ENCODE measurements around the gene EFCAB6.

DNA sequence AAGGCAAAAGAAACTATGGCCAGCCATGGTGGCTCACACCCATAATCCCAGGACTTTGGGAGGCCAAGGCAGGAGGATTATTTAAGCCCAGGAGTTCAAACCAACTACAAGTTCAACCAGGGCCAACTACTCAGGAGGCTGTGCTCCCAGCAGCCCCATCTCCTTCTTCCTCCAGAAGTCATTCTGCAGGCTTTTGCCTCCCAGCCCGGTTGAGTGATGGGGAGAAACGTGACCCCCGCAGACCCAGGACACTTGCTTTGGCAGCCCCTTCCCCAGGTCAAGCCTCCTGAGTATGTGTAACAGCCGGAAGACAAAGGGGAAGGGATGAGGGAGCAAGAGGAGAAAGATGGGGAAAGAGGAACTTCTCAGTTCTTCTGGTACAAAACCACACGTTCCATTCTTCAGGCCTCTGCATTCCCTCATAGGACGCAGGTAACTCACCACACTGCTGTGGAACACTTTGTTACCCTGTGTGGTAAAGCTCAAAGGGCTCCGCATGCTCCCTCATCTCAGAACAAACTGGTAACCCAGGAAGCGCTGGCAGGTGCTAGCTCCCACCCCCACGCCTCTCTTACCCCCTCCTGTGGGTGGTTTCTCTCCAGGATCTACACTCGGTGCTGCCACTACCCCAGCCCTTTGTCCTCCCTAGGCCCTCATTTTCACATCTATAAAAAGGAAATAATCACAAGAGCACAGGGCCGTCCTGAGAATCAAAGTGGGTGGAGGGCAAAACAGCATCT lies 46.2 kb upstream of the EFCAB6 start:
- TF ChIP-seq, protein P1, sequence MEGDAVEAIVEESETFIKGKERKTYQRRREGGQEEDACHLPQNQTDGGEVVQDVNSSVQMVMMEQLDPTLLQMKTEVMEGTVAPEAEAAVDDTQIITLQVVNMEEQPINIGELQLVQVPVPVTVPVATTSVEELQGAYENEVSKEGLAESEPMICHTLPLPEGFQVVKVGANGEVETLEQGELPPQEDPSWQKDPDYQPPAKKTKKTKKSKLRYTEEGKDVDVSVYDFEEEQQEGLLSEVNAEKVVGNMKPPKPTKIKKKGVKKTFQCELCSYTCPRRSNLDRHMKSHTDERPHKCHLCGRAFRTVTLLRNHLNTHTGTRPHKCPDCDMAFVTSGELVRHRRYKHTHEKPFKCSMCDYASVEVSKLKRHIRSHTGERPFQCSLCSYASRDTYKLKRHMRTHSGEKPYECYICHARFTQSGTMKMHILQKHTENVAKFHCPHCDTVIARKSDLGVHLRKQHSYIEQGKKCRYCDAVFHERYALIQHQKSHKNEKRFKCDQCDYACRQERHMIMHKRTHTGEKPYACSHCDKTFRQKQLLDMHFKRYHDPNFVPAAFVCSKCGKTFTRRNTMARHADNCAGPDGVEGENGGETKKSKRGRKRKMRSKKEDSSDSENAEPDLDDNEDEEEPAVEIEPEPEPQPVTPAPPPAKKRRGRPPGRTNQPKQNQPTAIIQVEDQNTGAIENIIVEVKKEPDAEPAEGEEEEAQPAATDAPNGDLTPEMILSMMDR (IDR thresholded peaks at IDR 0.05) = no peak
- TF ChIP-seq POLR2A (IDR thresholded peaks at IDR 0.05) = no peak
